H7 (cell line): ENCODE measurements around the gene EFNB2. TPM values are rescaled to one million over a fixed set of nuclear protein-coding genes. Genes with fewer than 3 reads are reported as not detected.

Experiments used
- DNase-seq: peaks from one replicate; pipeline ENCODE4 v3.0.0; 2012
- H3K27me3 ChIP-seq: 2 replicates; pipeline ENCODE4 v1.6.0; 2011; ENCODE audit warnings: mild to moderate bottlenecking, low read length; ENCODE audit not compliant: control insufficient read depth, insufficient read depth
- H3K36me3 ChIP-seq: replicated peaks from 2 replicates; pipeline ENCODE4 v1.5.1; 2011; ENCODE audit warnings: low read length; ENCODE audit not compliant: control insufficient read depth, insufficient read depth
- H3K4me3 ChIP-seq: 2 replicates; pipeline ENCODE4 v1.5.1; 2011; ENCODE audit warnings: low read depth, mild to moderate bottlenecking, control low read depth, low read length, moderate library complexity; ENCODE audit not compliant: insufficient read depth
- total RNA-seq: library from RNA; depleted of rRNA; stranded (reverse); fragments of >200 nt; shearing (Covaris generic); gene quantifications from 2 replicates; pipeline ENCODE4 v1.2.3, GENCODE V29; 2014

The EFNB2 gene
- total RNA-seq, 1 experiment from 2014 or later = 14.7 TPM

DNA sequence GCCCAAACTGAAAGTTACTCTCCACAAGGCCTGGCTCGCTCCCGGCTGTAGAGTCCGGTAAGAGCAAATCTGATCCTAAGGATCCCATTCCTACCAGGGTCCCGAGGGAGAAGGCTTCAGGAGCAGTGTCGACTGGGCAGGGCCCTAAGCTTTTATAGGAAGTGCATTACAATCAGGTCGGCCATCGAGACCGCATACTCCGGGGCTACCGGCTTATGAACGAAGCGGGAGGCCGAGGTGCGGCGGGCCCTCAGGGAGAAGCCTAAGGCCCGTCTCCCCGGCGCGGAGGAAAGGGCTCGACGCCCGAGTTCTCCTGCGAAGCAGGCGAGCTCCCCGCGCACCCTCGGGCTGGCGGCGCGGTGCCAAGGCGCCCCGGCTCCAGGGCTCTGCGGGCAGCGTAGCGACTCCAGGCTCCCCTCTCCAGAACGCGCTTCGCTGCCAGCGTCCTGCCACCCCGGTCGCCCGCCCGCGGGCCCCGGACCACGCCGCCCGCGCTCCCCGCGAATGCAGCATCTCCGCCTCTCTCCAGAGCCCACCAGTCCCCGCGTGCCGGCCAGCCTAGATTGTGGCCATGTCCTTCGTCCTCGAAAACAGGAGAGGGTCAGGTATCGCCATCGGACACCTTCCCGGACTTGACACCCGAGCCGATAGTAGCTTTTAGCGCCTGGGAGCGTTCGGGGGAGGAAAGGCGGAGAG lies 1.4 kb downstream of the EFNB2 start:
- Histone ChIP-seq H3K27me3 (peaks cover 19% of the 10 kb centered on the region), H3K4me3 (peak overlapping the region; percentile 69), H3K36me3 (no peaks in the 10 kb centered on the region)
- peak; percentile 58 for DNase-seq

- peak; percentile 86 for DNase-seq
- H3K36me3 ChIP-seq = no peaks in the 10 kb centered on the region
- peaks cover 19% of the 10 kb centered on the region for H3K27me3 ChIP-seq
- H3K4me3 ChIP-seq = peak overlapping the region; percentile 69
These were observed 2.1 kb downstream of the EFNB2 start for GRCh38 chr13:106533101-106533942.

- H3K27me3 ChIP-seq = peaks cover 19% of the 10 kb centered on the region
These were observed 3.1 kb downstream of the EFNB2 start for GRCh38 chr13:106532111-106532929.

GRCh38 chr13:106530980-106531481 lies 4.4 kb downstream of the EFNB2 start:
- H3K4me3 ChIP-seq = no peak overlapping the region

More at GRCh38 chr13:106532111-106532929, 3.1 kb downstream of the EFNB2 start:
- Histone ChIP-seq H3K36me3 (no peaks in the 10 kb centered on the region), H3K4me3 (peak overlapping the region; percentile 27)
- no peak for DNase-seq

DNA sequence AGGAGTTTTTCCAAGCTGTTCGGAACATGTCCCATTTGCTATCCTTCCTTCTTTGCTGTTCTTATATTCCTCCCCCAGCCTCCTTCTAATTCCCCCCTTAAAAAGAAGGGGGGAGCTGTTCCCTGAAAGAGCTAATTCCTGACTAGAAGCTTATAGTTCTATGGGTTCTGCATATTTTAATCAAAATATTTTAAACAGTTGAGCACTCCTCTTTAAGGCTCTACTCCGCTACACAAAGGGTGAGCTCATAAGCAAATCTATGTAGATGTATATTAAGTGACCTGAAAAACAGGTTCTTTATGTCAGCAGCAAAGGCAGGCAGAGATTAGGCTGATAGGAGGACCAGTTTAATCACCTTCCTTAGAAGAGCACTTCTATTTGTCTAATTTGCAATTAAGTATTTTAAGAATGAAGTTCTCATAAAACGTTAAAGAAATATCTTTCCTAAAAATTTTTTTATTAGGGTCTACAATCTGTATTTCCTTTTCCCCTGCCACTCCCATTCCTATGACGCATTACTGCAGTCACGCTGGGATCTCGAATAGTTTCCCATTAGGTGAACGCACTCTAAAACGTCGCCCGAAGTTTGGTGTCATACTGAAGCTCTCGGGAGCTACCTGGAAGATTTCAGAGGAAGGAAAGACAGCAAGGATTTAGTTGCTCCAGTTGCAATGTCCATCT lies 5.2 kb downstream of the EFNB2 start:
- no peak for DNase-seq
- Histone ChIP-seq H3K4me3 (no peak overlapping the region), H3K27me3 (peaks cover 16% of the 10 kb centered on the region), H3K36me3 (no peaks in the 10 kb centered on the region)

More at GRCh38 chr13:106530980-106531481, 4.4 kb downstream of the EFNB2 start:
- DNase-seq = no peak
- Histone ChIP-seq H3K27me3 (peaks cover 17% of the 10 kb centered on the region), H3K36me3 (no peaks in the 10 kb centered on the region)

DNA sequence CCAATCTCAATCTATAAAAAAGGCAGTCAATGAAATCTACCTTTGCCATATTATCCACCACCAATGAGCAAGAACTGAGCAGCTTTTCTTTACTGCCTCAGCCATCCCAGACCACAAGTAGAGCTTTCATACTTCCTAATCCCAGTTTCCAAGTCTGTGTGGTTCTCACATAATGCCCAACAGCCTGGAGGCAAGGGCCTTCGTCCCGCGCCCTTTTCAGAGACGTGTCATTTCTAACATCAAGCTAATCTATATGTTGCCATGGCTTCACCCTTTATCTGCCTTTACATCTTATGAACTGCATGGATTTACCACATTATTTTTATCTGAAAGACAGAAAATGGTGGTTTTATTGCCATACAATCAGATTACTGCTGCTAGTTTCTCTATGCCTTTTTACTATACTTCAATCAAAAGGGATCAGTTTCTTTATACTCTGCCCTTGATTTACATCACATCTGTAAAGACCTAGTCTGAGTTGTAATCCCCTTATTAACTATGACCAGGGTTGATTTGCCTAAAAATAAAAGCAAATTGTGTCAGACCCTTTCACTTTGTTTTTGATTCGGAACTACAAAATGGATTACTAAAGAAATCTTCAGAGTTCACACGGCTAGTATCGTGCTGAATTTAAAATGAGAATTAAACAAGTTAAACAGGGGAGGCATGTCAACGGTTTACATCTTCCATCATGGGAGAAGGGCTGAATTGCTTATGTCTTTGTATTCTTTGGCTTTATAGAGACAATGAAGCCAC lies 5.9 kb downstream of the EFNB2 start:
- Histone ChIP-seq H3K4me3 (no peak overlapping the region), H3K27me3 (peaks cover 13% of the 10 kb centered on the region), H3K36me3 (no peaks in the 10 kb centered on the region)
- no peak for DNase-seq

- Histone ChIP-seq H3K36me3 (no peaks in the 10 kb centered on the region), H3K27me3 (peaks cover 7% of the 10 kb centered on the region), H3K4me3 (no peak overlapping the region)
- no peak for DNase-seq
These were observed 6.6 kb downstream of the EFNB2 start for GRCh38 chr13:106528718-106529414.

DNA sequence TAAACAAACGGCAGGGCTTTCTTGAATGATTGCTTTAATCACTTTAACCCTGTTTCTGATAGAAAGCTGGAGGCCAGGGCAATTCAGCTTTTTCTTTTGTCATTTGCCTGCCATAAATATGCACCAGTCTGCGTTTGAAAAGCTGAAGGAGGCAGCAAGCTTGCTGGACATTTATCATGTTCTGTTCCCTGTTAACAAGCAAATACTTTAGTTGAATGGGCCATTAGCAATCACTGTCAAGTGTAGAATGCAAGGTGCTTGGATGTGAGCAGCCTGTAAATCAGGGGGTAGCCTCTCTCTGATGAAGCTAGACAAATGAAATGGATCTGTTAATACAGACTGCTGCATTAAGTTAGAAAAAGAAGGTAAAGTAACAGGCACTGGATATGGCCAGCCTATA lies 7.6 kb downstream of the EFNB2 start:
- H3K27me3 ChIP-seq = no peaks in the 10 kb centered on the region; the same call in 1 of the 2 replicates
- no peak overlapping the region for H3K4me3 ChIP-seq
- no peak for DNase-seq

GRCh38 chr13:106527445-106527801 lies 8.0 kb downstream of the EFNB2 start:
- Histone ChIP-seq H3K4me3 (no peak overlapping the region), H3K36me3 (no peaks in the 10 kb centered on the region), H3K27me3 (no peaks in the 10 kb centered on the region; the same call in 1 of the 2 replicates)
- no peak for DNase-seq

More for the DNA sequence above, 7.6 kb downstream of the EFNB2 start:
- no peaks in the 10 kb centered on the region for H3K36me3 ChIP-seq

GRCh38 chr13:106526738-106527444 lies 8.6 kb downstream of the EFNB2 start:
- Histone ChIP-seq H3K36me3 (no peaks in the 10 kb centered on the region), H3K4me3 (no peak overlapping the region), H3K27me3 (no peaks in the 10 kb centered on the region)
- no peak for DNase-seq

- H3K36me3 ChIP-seq = no peaks in the 10 kb centered on the region
- no peak for DNase-seq
- H3K4me3 ChIP-seq = no peak overlapping the region
- H3K27me3 ChIP-seq = no peaks in the 10 kb centered on the region
These were observed 9.6 kb downstream of the EFNB2 start for GRCh38 chr13:106525865-106526264.

GRCh38 chr13:106524108-106524507 lies 11.4 kb downstream of the EFNB2 start:
- Histone ChIP-seq H3K4me3 (no peak overlapping the region), H3K36me3 (no peaks in the 10 kb centered on the region), H3K27me3 (no peaks in the 10 kb centered on the region)
- no peak for DNase-seq
